GM18858 (cell line): ENCODE results near the gene CBL.
"Not testable (repeated sequence)": the region's sequence is repeated elsewhere in the genome, so short reads cannot be mapped to it uniquely, and the experiment has no call there.

Experiments used
- ATAC-seq: cut with Tn5 transposase; IDR thresholded peaks from one replicate; pipeline ENCODE4 v1.9.1; 2021; ENCODE audit not compliant: unreplicated experiment

The CBL gene

DNA sequence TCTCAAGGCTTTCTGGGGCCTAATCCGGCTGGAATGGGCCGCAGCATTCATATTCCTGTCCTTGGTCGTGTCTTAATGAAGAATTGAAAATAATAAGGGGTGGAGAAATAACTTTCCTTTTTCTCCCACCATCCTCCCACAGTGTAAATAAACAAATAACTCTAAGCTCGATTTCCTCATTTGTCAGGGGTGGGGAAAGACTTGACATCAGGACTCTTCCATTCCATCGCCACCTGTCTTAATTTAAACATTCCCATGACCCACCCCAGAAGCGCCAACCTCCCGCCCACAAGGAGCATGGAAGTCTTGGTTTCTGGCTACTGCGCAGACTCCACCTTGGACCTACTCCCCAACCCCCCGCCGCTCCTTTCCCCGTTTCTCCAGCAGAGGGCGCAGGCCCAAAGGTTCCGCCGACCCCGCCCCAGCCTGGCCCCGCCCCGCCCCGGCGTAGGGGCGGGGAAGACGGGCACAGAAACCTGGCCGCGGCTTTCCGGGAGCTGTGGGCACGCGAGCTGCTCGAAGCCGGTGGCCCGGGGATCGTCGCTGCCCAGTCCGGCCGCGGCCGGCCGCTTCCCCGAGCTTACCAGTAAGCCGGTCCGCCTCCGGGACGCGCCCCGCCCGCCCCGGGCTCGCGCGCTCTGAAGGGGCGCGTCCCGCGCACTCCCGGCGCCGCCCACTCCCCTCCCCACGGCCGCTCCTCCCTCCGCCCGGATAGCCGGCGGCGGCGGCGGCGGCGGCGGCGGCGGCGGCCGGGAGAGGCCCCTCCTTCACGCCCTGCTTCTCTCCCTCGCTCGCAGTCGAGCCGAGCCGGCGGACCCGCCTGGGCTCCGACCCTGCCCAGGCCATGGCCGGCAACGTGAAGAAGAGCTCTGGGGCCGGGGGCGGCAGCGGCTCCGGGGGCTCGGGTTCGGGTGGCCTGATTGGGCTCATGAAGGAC, at the start of gene CBL:
CBL (plus strand) TSS at position 766 of the 937 bp plus-strand sequence; CDS start at position 845, 79 bp downstream.
- ATAC-seq: peak; percentile 62

- no peak for ATAC-seq
Observed at GRCh38 chr11:119156496-119156895, 49.6 kb upstream of the CBL start.

DNA sequence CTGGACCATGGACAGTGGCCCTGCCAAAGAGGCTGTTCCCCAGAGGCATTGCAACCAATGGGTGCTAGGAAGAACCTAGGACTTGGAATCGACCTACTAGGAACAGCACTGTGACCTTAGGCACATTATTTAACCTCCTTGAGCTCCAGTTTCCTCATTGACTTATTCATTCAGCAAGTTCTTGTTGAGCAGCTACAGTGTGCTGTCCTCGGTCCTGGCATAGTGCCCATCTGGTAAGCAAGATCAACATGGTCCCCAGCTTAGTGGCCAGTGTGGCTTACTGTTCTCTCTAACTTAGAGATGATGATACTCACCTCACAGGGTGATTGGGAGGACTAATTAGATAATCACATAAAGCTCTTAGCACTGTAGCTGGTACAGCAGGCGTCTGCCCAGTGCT, 49.1 kb upstream of the CBL start:
- no peak for ATAC-seq

DNA sequence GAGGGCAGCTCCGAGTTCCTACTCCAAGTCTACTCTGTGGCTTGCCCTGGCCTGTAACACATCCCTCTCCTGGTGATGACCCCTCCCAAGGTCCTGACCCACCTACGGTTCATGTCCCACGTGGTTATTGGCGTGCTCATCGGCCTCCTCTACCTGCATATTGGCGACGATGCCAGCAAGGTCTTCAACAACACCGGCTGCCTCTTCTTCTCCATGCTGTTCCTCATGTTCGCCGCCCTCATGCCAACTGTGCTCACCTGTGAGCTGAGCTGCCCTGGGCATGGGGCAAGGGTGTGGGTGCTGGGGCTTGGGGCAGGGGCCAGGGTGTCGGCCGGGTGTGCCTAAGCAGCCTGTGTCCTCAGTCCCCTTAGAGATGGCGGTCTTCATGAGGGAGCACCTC, 47.7 kb upstream of the CBL start:
- ATAC-seq: no peak

DNA sequence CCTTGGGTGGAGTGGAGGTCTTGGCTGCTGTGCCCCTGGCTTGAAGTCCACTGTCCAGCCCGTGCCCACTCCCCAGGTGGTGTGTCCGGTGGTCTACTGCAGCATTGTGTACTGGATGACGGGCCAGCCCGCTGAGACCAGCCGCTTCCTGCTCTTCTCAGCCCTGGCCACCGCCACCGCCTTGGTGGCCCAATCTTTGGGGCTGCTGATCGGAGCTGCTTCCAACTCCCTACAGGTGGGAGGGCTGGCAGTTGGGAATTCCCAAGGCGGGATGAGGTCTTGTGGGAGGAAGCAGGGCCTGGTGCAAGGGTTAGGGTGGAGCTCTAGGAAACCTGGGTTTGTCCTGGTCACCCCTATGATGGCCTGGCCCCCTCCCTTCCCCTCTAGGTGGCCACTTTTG, 46.0 kb upstream of the CBL start:
- no peak for ATAC-seq

DNA sequence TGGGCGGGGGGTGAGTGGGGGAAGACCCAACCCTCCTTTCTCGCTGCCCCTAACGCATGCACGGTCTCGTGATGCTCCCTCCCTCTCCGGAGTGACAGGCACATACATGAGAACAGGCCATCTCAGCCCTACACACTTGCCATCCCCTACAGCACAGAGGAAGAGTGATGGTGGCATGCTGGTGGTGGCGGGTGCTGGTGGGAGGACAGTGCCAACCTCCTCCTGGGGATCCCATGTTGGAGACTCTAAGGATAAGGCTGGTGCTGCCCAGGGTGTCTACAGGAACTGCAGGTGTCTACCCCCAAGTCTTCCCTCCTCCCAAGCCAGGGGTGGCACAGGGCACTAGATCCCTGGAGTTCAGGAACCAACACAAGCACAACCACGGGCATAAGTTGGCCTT, 44.3 kb upstream of the CBL start:
- no peak for ATAC-seq

- no peak for ATAC-seq
Observed at GRCh38 chr11:119166368-119167076, 39.6 kb upstream of the CBL start.

- not testable (repeated sequence) for ATAC-seq
Observed at GRCh38 chr11:119167077-119167458, 39.1 kb upstream of the CBL start.

DNA sequence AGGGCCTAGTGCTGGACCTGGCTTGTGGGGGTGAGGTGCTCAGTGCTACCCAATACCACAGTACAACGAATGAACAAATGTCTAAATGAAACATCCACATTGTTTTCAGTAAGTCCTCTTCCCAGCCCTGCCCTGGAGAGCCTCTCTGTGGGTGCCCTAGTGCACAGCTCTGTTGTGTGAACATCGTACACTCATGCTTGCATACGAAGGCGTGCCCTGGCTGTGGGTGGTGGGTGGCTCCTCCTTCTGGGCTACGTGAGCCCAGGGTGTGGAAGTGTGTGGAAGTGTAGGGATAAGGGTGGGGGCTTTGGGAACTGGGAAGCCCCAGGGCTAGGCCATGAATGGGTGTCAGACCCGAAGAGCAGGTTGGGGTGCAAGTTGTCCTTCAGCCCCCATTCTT, 38.2 kb upstream of the CBL start:
- ATAC-seq: no peak

- peak; percentile 78 for ATAC-seq
Observed at GRCh38 chr11:119168471-119169281, 37.5 kb upstream of the CBL start, which contains the start of gene NLRX1. NLRX1 (plus strand) TSS chr11:119168725; CDS start chr11:119171404, 2,679 bp downstream.

- no peak for ATAC-seq
Observed at GRCh38 chr11:119169282-119169719, 36.8 kb upstream of the CBL start.

DNA sequence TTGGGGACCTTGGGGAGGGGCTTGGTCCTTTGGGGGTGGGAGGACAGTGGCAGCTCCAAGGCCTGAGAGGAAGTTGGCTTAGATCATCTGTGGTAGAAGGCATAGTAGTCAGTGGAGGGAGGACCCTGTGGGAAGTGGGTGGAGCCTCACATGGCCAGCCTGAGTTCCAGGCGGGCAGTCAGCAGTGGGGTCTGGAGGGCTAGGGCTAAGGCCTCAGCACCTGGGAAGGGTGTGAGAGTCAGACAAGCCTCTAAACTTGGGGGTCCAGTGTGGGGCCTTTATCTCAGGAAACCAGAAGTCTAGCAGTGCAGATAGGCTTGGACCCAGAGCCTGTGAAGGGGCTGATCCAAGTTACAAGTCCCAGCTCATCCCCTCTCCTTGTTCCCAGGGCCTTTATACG, 33.6 kb upstream of the CBL start:
- ATAC-seq: no peak

DNA sequence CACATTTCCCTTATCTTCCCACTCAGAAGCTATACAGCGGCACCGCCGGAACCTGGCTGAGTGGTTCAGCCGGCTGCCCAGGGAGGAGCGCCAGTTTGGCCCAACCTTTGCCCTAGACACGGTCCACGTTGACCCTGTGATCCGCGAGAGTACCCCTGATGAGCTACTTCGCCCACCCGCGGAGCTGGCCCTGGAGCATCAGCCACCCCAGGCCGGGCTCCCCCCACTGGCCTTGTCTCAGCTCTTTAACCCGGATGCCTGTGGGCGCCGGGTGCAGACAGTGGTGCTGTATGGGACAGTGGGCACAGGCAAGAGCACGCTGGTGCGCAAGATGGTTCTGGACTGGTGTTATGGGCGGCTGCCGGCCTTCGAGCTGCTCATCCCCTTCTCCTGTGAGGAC, 32.7 kb upstream of the CBL start:
- no peak for ATAC-seq

- ATAC-seq: no peak
Observed at GRCh38 chr11:119175493-119176077, 30.6 kb upstream of the CBL start.

DNA sequence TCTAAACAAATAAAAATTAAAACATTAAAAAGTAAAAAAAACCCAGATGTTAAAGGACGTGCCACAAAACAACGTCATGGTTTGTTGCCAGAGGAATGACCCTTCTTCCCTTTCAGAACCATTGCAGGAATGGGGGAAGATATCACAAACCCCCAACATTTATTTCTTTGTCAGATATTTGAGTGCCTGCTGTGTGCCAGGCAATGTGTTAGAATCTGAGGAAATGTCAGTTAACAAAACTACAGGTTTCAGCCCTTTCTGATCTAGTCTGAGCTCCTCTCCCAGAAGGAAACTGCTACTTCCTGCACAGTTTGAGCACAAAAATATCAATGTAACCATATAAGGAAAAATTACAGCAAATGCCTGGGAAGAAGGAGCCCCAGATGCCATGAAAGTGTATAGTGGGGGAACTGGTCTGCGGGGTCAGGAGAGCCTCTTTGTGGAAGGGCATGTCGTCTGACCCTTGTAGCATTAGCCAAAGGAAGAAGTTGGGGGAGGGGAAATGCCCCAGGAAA, 27.9 kb upstream of the CBL start:
- ATAC-seq: no peak

GRCh38 chr11:119179342-119179741, 26.8 kb upstream of the CBL start:
- no peak for ATAC-seq

DNA sequence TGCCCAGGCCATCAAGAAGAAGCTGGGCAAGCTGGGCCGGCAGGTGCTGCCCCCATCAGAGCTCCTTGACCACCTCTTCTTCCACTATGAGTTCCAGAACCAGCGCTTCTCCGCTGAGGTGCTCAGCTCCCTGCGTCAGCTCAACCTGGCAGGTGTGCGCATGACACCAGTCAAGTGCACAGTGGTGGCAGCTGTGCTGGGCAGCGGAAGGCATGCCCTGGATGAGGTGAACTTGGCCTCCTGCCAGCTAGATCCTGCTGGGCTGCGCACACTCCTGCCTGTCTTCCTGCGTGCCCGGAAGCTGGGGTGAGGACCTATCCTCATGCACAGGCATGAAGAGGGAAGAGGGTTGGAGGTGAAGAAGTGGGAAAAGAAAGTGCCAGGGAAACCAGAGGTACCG, 26.2 kb upstream of the CBL start:
- ATAC-seq: no peak

GRCh38 chr11:119180729-119181676, 25.1 kb upstream of the CBL start:
- no peak for ATAC-seq

DNA sequence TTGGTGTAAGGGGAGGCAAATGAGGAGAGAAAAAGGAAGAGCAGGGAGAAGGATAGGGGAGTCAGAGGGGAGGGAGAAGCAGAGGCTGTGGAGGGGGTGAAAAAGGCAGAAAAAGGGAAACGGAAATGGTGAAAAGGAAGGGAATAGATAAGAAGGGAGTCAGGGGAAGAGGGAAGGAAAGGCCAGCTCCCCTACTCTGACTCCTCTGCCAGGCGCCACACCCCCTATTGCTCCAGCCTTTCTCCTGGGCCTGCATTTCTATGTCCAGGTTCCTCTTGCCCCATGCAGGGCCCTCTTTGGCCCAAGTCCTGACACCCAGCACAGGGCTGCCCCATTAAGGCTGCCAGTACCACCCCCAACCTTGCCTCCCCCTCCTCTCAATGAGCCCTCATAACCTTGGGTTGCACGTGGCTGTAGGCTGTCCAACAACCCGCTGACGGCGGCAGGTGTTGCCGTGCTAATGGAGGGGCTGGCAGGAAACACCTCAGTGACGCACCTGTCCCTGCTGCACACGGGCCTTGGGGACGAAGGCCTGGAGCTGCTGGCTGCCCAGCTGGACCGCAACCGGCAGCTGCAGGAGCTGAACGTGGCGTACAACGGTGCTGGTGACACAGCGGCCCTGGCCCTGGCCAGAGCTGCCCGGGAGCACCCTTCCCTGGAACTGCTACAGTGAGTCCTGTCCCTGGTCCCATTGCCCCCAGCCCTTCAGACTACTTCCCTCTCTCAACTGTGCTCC, 24.3 kb upstream of the CBL start:
- ATAC-seq: no peak
